ENCODE measurements around the gene VDR.

DNA sequence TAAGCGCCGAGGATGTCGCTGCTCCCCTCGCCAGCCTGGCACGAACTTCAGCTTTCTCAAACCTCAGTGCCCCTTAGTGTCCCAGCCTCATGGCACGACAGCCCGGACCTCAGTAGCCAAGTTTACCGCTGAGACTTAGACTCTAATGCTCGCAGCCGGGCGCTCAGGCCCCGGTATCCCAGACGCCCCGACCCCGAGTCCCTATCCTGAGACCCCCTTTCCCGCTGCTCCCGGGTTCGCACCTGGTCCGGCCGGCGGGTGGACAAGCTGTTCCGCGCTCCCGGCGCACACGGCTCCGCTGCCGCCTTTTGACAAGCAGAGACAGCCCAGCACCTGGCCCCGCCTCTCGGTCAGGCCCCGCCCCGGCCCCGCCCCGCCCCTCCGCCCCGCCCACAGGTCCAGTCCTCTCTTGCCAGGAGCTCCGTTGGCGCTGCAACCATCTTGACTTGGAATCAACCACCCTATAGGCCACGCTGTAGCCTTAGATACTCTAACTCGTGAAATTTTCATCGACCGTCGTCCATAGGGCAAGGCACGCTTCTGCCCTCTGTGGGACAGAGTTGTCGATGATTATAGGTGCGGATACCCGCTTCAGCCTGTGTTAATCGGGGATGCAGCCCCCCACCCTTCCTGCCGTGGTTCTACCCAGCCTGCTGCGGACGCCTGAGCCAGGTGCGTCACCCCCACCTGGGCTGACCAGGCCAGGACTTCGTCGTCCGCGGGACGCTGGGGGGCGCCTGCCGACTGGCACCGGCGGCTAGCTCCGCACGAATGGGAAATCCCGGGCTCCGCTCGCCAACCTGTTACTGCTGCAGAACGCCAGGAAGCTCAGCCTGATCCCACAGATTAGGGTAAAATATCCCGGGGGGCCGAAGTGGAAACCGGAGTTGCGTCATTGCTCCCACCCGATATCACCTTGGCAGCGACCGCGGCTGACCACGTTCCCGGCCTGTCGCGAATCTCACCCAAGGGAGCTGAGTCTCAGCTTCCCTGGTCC, at the start of gene VDR:
- TF ChIP-seq POLR2A (IDR thresholded peaks at IDR 0.05): peak in 1 of 2 donors; percentile 30
- TF ChIP-seq POLR2AphosphoS5 (IDR thresholded peaks at IDR 0.05): no peak
- TF ChIP-seq, protein P1, sequence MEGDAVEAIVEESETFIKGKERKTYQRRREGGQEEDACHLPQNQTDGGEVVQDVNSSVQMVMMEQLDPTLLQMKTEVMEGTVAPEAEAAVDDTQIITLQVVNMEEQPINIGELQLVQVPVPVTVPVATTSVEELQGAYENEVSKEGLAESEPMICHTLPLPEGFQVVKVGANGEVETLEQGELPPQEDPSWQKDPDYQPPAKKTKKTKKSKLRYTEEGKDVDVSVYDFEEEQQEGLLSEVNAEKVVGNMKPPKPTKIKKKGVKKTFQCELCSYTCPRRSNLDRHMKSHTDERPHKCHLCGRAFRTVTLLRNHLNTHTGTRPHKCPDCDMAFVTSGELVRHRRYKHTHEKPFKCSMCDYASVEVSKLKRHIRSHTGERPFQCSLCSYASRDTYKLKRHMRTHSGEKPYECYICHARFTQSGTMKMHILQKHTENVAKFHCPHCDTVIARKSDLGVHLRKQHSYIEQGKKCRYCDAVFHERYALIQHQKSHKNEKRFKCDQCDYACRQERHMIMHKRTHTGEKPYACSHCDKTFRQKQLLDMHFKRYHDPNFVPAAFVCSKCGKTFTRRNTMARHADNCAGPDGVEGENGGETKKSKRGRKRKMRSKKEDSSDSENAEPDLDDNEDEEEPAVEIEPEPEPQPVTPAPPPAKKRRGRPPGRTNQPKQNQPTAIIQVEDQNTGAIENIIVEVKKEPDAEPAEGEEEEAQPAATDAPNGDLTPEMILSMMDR (IDR thresholded peaks at IDR 0.05): no peak

Data from suprapubic skin (tissue), 4 donors.